Measurements from ENCODE around the gene CMYA5.

DNA sequence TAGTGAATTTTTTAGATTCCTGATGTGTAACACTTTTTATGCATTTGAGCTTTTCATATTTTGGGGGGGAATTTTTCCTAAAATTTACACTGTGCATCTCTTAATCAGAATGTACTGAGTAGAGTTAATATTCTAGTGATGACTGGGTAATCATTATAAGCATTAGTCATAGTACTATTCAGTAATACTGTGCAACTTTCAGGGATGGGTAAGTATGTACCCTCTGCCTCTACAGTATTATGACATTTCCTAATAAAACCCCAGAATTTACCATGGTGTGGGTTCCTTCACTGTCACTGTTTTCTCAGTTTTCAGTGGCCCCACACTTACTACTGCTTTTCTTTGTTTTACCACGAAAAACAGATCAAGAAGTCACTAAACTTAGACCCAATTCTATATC lies 2.8 kb upstream of the CMYA5 start:
- TF ChIP-seq POLR2A (IDR thresholded peaks at IDR 0.05; ENCODE audit: low read length): no peak
- no peak for TF ChIP-seq GATA1 (IDR thresholded peaks at IDR 0.05; ENCODE audit: low read depth, low read length)

All from erythroblast (primary cell).